NCI-H146 treated with DMSO at 0.1 percent for 48 hours (cell line): Measurements from ENCODE around the gene CLEC2L.

Source experiments
- DNase-seq: peaks from one replicate; lab custom pipeline; 2025; ENCODE audit not compliant: unreplicated experiment; lab: John Stamatoyannopoulos, UW

CLEC2L gene

GRCh38 chr7:139523199-139523941, at the start of gene CLEC2L:
Gene CLEC2L (plus strand): TSS chr7:139523685. CDS start chr7:139523928, 243 bp downstream.
- no peak for DNase-seq

- DNase-seq, result no peak
Observed at GRCh38 chr7:139476139-139476538, 47.3 kb upstream of the CLEC2L start.

- no peak for DNase-seq
Observed at GRCh38 chr7:139476891-139477290, 46.6 kb upstream of the CLEC2L start.

- DNase-seq, result no peak
Observed at GRCh38 chr7:139479620-139480019, 43.9 kb upstream of the CLEC2L start.

GRCh38 chr7:139481364-139481763, 42.1 kb upstream of the CLEC2L start:
- no peak for DNase-seq

GRCh38 chr7:139482122-139482521, 41.4 kb upstream of the CLEC2L start:
- DNase-seq, result no peak

GRCh38 chr7:139482662-139483466, 40.6 kb upstream of the CLEC2L start:
- DNase-seq, result no peak

GRCh38 chr7:139487366-139488080, 36.0 kb upstream of the CLEC2L start:
- DNase-seq, result no peak

GRCh38 chr7:139488810-139489209, 34.7 kb upstream of the CLEC2L start:
- DNase-seq, result no peak

GRCh38 chr7:139490130-139490529, 33.4 kb upstream of the CLEC2L start:
- no peak for DNase-seq

GRCh38 chr7:139492293-139492692, 31.2 kb upstream of the CLEC2L start:
- DNase-seq, result no peak

GRCh38 chr7:139494835-139495579, 28.5 kb upstream of the CLEC2L start:
- peak; percentile 82 for DNase-seq

- no peak for DNase-seq
Observed at GRCh38 chr7:139495580-139496125, 27.8 kb upstream of the CLEC2L start.

GRCh38 chr7:139496528-139496927, 27.0 kb upstream of the CLEC2L start:
- DNase-seq, result no peak

- no peak for DNase-seq
Observed at GRCh38 chr7:139500770-139501138, 22.7 kb upstream of the CLEC2L start.

- no peak for DNase-seq
Observed at GRCh38 chr7:139502226-139502625, 21.3 kb upstream of the CLEC2L start.

GRCh38 chr7:139505563-139505962, 17.9 kb upstream of the CLEC2L start:
- no peak for DNase-seq

- DNase-seq, result no peak
Observed at GRCh38 chr7:139509535-139509934, 13.9 kb upstream of the CLEC2L start.

GRCh38 chr7:139511315-139511714, 12.2 kb upstream of the CLEC2L start:
- DNase-seq, result no peak

- no peak for DNase-seq
Observed at GRCh38 chr7:139515266-139515665, 8.2 kb upstream of the CLEC2L start.

- no peak for DNase-seq
Observed at GRCh38 chr7:139521439-139521838, 2.0 kb upstream of the CLEC2L start.
